ENCODE data around the gene ZNF567.
"Not testable (repeated sequence)": the region's sequence is repeated elsewhere in the genome, so short reads cannot be mapped to it uniquely, and the experiment has no call there.

The ZNF567 gene

GRCh38 chr19:36687214-36688056 lies at the start of gene ZNF567:
Gene ZNF567 (plus strand): TSS chr19:36687612. CDS start chr19:36694868, 7,256 bp downstream.
- peak; percentile 98 for DNase-seq

DNA sequence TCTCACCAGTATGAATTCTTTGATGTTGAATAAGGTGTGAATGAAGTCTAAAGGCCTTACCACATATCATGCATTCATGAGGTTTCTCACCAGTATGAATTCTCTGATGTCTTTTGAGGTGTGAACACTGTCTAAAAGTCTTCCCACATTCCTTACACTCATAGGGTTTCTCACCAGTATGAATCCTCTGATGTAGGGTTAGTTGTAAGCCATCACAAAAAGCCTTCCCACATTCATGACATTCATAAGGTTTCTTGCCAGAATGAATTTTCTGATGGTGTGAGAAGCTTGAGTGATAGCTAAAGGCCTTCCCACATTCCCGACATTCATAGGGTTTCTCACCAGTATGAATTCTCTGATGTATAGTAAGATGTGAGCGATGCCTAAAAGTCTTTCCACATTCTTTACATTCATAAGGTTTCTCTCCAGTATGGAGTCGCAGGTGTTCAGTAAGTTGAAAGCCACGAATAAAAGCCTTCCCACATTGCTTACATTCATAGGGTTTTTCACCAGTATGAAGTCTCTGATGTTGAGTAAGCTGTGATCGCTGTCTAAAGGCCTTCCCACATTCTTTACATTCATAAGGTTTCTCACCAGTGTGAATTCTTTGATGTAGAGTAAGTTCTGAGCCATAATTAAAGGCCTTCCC lies 48.4 kb upstream of the ZNF567 start:
- no peak for DNase-seq

DNA sequence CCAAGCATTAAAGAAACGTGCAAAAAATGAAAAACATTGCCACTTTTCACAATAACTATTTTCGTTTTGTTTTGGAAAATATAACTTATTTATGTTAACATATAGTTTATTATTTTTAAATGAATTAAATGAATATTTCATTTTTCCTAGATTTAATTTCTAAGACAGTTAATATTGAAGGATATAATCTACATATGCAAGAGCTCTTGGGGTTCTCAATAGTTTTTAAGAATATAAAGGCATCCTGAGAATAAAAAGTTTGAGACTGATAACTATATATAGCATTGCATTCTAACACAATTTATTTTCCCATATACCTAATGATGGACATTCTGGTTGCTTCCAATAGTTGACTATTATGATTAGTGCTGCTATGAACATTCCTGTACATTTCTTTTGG lies 40.7 kb upstream of the ZNF567 start:
- DNase-seq = no peak

DNA sequence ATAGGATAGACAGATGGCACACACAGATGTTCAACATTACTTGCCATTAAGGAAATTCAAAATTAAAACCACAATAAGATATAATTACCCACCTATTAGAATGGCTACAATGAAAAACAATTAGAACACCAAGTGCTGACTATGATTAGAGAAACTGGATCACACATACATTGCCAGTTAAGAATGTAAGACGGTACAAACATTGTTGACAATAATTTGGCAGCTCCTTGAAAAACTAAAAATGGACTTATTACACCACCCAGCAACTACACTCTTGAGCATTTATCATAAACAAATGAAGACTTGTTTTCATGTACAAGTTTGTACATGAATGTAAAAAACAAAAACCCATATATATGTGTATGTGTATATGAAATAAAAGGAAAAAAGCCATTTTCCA lies 34.5 kb upstream of the ZNF567 start:
- no peak for DNase-seq

- DNase-seq = no peak
Observed at GRCh38 chr19:36665832-36666231, 21.6 kb upstream of the ZNF567 start.

DNA sequence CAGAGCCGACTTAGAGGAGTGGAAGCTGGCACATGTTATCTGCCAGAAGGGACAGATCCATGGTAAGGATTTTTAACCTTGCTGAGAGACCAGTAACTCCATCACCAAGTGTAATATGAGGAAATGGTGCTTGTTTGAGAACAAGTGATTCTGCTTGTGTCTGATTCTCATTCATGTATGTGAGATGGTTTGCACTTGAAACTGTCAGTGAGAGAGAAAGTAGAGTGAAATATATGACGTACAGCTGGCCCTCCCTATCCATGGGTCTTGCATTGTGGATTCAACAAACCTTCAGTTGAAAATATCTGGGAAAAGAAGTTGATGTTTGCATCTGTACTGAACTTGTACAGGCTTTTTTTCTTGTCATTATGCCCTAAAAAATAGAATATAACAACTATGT lies 18.8 kb upstream of the ZNF567 start:
- no peak for DNase-seq

- DNase-seq = no peak
Observed at GRCh38 chr19:36672368-36672767, 15.0 kb upstream of the ZNF567 start.

DNA sequence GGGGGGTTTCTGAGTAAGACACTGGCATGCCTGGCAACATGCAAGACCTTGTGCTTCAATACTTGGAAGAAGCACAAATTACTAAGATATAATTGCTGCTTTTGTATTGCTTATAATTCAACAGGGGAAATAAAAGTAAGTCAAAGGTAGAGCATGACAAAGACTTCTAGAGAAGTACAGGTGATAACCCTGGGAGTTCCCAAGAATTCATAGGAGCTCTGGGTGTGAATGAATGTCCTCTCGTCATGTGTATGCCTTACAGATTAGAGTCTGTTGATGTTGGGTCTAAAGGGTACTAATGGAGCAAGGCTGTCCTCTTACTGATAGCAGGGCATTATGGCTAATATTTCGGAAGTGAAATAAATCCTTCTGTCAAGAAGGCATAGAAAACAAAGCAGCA lies 13.2 kb upstream of the ZNF567 start:
- DNase-seq = no peak

DNA sequence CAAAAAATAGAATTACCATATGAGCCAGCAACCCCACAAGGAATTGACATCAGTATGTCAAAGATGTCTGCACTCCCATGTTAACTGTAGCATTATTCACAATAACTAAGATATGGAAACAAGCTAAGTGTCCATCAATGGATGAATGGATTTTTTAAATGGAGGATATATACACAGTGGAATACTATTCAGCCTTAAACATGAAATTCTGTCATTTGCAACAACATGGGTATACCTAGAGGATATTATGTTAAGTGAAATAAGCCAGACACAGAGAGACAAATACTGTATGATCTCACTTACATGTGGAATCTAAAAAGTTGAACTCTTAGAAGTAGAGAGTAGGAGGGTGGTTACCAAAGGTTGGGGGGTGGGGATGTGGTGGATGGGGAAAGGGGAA lies 8.0 kb upstream of the ZNF567 start:
- no peak for DNase-seq

DNA sequence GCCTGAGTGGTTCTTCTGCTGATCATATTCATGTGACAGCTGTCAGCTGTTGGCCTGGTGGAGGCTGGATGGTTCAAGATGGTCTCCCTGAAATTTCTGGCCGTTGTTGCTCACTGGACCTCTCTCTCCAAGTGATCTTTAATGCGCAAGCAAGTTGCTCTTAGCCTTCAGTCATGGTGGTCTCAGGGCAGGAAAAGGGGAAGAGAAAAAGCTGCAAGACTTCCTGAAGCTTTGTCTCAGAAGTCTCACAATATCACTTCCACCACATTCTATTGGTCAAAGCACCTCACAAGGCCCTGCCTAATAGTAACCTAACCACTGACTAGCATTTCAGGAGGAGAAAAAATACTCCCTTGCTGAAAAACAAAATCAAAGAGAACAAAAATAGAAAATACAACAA lies 1.6 kb upstream of the ZNF567 start:
- DNase-seq = no peak

GRCh38 chr19:36686365-36687213 lies 823 bp upstream of the ZNF567 start:
- DNase-seq = no peak

- DNase-seq = no peak
Observed at GRCh38 chr19:36688058-36688457, 646 bp downstream of the ZNF567 start.

GRCh38 chr19:36707134-36707533 lies 19.7 kb downstream of the ZNF567 start:
- no peak for DNase-seq

GRCh38 chr19:36709423-36709822 lies 22.0 kb downstream of the ZNF567 start:
- no peak for DNase-seq

GRCh38 chr19:36719687-36720556 lies 32.5 kb downstream of the ZNF567 start:
- DNase-seq = no peak

GRCh38 chr19:36736166-36736565 lies 48.8 kb downstream of the ZNF567 start:
- DNase-seq = not testable (repeated sequence)

DNA sequence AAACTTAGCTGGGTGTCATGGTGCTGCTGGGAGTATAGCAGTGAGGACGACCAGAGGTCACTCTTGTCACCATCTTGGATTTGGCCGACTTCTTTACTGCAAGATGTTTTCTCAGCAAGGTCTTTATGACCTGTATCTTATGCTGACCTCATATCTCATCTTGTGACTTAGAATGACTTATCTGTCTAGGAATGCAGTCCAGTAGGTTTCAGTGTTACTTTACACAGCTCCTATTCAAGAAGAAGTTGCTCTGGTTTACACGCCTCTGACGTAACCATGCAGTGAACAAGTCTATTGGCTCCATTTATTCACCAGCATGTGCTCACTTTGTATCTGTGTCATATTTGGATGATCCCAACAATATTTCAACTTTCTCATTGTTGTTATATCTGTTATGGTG lies 58.5 kb downstream of the ZNF567 start:
- DNase-seq = no peak

- no peak for DNase-seq
Observed at GRCh38 chr19:36747750-36748149, 60.3 kb downstream of the ZNF567 start.

DNA sequence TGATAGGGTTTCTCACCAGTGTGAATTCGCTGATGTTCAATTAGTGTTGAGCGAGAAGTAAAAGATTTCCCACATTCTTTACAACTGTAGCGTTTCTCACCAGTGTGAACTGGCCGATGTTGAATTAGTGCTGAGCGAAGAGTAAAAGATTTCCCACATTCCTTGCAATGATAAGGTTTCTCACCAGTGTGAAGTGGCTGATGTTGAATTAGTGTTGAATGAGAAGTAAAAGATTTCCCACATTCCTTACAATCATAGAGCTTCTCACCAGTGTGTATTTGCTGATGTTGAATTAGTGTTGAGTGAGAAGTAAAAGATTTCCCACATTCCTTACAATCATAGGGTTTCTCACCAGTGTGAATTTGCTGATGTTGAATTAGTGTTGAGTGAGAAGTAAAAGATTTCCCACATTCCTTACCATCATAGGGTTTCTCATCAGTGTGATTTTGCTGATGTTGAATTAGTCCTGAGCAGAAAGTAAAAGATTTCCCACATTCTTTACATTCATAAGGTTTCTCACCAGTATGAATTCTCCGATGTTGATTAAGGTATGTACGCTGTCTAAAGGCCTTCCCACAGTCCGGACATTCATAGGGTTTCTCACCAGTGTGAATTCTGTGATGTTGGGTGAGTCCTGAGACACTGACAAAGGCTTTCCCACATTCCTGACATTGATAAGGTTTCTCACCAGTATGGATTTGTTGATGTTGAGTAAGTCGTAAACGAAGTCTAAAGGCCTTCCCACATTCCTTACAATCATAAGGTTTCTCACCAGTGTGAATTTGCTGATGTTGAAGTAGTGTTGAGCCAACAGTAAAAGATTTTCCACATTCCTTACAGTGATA lies 61.2 kb downstream of the ZNF567 start:
- DNase-seq = no peak

- not testable (repeated sequence) for DNase-seq
Observed at GRCh38 chr19:36749613-36750012, 62.2 kb downstream of the ZNF567 start.

DNA sequence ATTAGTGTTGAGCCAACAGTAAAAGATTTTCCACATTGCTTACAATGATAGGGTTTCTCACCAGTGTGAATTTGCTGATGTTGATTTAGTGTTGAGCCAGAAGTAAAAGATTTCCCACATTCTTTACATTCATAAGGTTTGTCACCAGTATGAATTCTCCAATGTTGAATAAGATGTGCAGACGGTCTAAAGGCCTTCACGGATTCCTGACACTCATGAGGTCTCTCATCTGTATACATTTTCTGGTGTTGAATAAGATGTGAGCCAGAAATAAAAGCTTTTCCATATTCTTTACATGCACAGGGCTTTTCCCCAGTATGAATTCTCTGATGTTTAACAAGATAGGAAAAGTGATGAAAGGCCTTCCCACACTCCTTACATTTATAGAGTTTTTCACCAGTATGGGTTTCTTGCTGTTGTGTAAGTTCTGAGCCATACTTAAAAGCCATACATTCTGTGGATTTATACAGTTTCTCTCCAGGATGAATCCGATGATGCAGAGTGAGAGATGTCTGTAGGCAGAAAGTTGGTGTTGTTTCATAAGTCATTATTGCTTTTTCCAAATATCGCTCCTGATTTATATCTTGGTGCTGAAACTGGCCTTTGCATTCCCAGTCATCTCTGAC lies 62.8 kb downstream of the ZNF567 start:
- no peak for DNase-seq

Data from activated T-cell treated with anti-CD3 and anti-CD28 coated beads, Interleukin-2, amount 50 U/mL, for 48 hours (primary cell).